Neuronal stem cell (in vitro differentiated cells): ENCODE results near the gene CPNE7.
A peak's percentile ranks its signal among the peaks of the same experiment; 100 is the strongest.

ENCODE experiments used
- DNase-seq: peaks from one replicate; pipeline ENCODE4 v3.0.0-alpha.2; 2013; ENCODE audit warnings: low spot score
- H2AFZ ChIP-seq: one replicate; pipeline ENCODE4 v1.6.1; 2013; ENCODE audit warnings: mild to moderate bottlenecking, low read length, inconsistent platforms
- H2AK5ac ChIP-seq: 2 replicates; pipeline ENCODE4 v1.6.1; 2013; ENCODE audit warnings: low read depth, mild to moderate bottlenecking, inconsistent platforms, low read length, moderate library complexity, mixed read lengths
- H2BK120ac ChIP-seq: 2 replicates; pipeline ENCODE4 v1.6.1; 2013; ENCODE audit warnings: low read depth, mild to moderate bottlenecking, inconsistent platforms, low read length, moderate library complexity, mixed read lengths
- H2BK12ac ChIP-seq: one replicate; pipeline ENCODE4 v1.6.1; 2013; ENCODE audit warnings: low read length, inconsistent platforms
- H2BK15ac ChIP-seq: 2 replicates; pipeline ENCODE4 v1.6.1; 2013; ENCODE audit warnings: mild to moderate bottlenecking, low read length, inconsistent platforms, mixed read lengths
- H2BK5ac ChIP-seq: one replicate; pipeline ENCODE4 v1.6.1; 2013; ENCODE audit warnings: inconsistent platforms, mild to moderate bottlenecking, low read length, moderate library complexity
- H3K14ac ChIP-seq: one replicate; pipeline ENCODE4 v1.6.1; 2013; ENCODE audit warnings: low read length, inconsistent platforms
- H3K18ac ChIP-seq: 2 replicates; pipeline ENCODE4 v1.6.1; 2013; ENCODE audit warnings: low read length, inconsistent platforms
- H3K23ac ChIP-seq: 2 replicates; pipeline ENCODE4 v1.6.1; 2013; ENCODE audit warnings: low read depth, mild to moderate bottlenecking, mixed read lengths, low read length, inconsistent platforms; ENCODE audit not compliant: poor library complexity
- H3K27ac ChIP-seq: replicated peaks from 3 replicates; pipeline ENCODE4 v1.5.1; 2013; ENCODE audit warnings: low read length, inconsistent platforms
- H3K27me3 ChIP-seq, 3 experiments: 2 replicates each; pipeline ENCODE4 v1.6.1; 2013; ENCODE audit warnings: low read length in 3 of 3, mild to moderate bottlenecking in 2 of 3, inconsistent platforms in 1 of 3, low read depth in 1 of 3, mixed read lengths in 1 of 3, moderate library complexity in 1 of 3; ENCODE audit not compliant: control insufficient read depth in 3 of 3, insufficient read depth in 3 of 3
- H3K36me3 ChIP-seq, 2 donors: replicated peaks in 1 of 2; 2 replicates each; pipeline ENCODE4 v1.6.1; 2013; ENCODE audit warnings: low read length in 2 of 2; ENCODE audit not compliant: control insufficient read depth in 2 of 2, insufficient read depth in 2 of 2
- H3K4ac ChIP-seq: 2 replicates; pipeline ENCODE4 v1.6.1; 2013; ENCODE audit warnings: inconsistent platforms, mild to moderate bottlenecking, low read length, moderate library complexity
- H3K4me1 ChIP-seq, 2 donors: 1 replicate in 1 of 2; 2 replicates in 1 of 2; pipeline ENCODE4 v1.6.1; 2013; ENCODE audit warnings: low read length in 2 of 2, low read depth in 1 of 2; ENCODE audit not compliant: control insufficient read depth in 2 of 2, insufficient read depth in 1 of 2
- H3K4me2 ChIP-seq: one replicate; pipeline ENCODE4 v1.6.1; 2013; ENCODE audit warnings: mild to moderate bottlenecking, low read length, inconsistent platforms; ENCODE audit not compliant: insufficient read depth, poor library complexity, severe bottlenecking
- H3K4me3 ChIP-seq, 2 donors: 2 replicates each; pipeline ENCODE4 v1.5.1; 2013; ENCODE audit warnings: low read length in 2 of 2, mild to moderate bottlenecking in 2 of 2, inconsistent platforms in 1 of 2, moderate library complexity in 1 of 2
- H3K79me1 ChIP-seq: one replicate; pipeline ENCODE4 v1.6.1; 2013; ENCODE audit warnings: low read depth, mild to moderate bottlenecking, inconsistent platforms, low read length, moderate library complexity
- H3K9ac ChIP-seq: one replicate; pipeline ENCODE4 v1.6.1; 2013; ENCODE audit warnings: mild to moderate bottlenecking, low read depth, low read length, inconsistent platforms; ENCODE audit not compliant: poor library complexity
- H3K9me3 ChIP-seq, 2 donors: replicated peaks in 1 of 2; 2 replicates each; pipeline versions ENCODE3 to v1.6.1; 2013; ENCODE audit warnings: low read length in 2 of 2, mild to moderate bottlenecking in 2 of 2, inconsistent platforms in 1 of 2, low read depth in 1 of 2, mixed read lengths in 1 of 2, moderate library complexity in 1 of 2; ENCODE audit not compliant: control insufficient read depth in 2 of 2, insufficient read depth in 1 of 2
- H4K8ac ChIP-seq: one replicate; pipeline ENCODE4 v1.6.1; 2013; ENCODE audit warnings: low read depth, mild to moderate bottlenecking, inconsistent platforms, low read length, moderate library complexity
- H4K91ac ChIP-seq: one replicate; pipeline ENCODE4 v1.6.1; 2013; ENCODE audit warnings: low read length, low read depth, mild to moderate bottlenecking, inconsistent platforms; ENCODE audit not compliant: poor library complexity
- WGBS, 2 donors: extraction: QIAGEN DNeasy Blood & Tissue Kit; methylation state at CpG; one replicate each; pipeline ENCODE4 v1.1.7; 2013; ENCODE audit warnings: missing lambda C conversion rate in 2 of 2, mixed read lengths in 1 of 2; ENCODE audit not compliant: insufficient read length in 2 of 2, insufficient replicate concordance in 1 of 2; ENCODE audit errors: extremely low coverage in 2 of 2; 5-methylcytosine and 5-hydroxymethylcytosine counted together

The CPNE7 gene

GRCh38 chr16:89581045-89581695 lies 5.6 kb downstream of the CPNE7 start:
- no peak overlapping the region for H3K18ac ChIP-seq
- no peaks in the 10 kb centered on the region for H3K79me1 ChIP-seq
- H2BK12ac ChIP-seq, result no peak overlapping the region
- H2BK15ac ChIP-seq, result no peak overlapping the region
- H3K36me3 ChIP-seq, result no peaks in the 10 kb centered on the region
- H2BK120ac ChIP-seq, result no peak overlapping the region
- no peak overlapping the region for H4K8ac ChIP-seq
- H2AK5ac ChIP-seq, result no peak overlapping the region
- H3K27me3 ChIP-seq, result peaks cover 8 to 15% (median 14%) of the 10 kb centered on the region in 3 experiments
- H3K4me3 ChIP-seq, result no peak overlapping the region
- no peak overlapping the region for H4K91ac ChIP-seq
- H3K14ac ChIP-seq, result no peak overlapping the region
- H2AFZ ChIP-seq, result no peak overlapping the region
- H3K4ac ChIP-seq, result no peak overlapping the region
- no peak overlapping the region for H3K23ac ChIP-seq
- no peak overlapping the region for H3K27ac ChIP-seq
- no peak overlapping the region for H3K4me2 ChIP-seq
- no peak for DNase-seq
- H3K9ac ChIP-seq, result no peak overlapping the region
- no peak overlapping the region for H2BK5ac ChIP-seq
- H3K4me1 ChIP-seq, result peaks cover 2 to 11% of the 10 kb centered on the region in 2 donors
- H3K9me3 ChIP-seq, result peaks cover 0 to 3% of the 10 kb centered on the region in 2 donors
- WGBS, 2 donors, result no CpG with 5 or more reads among the region's 33 CpGs

GRCh38 chr16:89581861-89582563 lies 6.5 kb downstream of the CPNE7 start:
- H3K79me1 ChIP-seq, result no peaks in the 10 kb centered on the region
- H3K9me3 ChIP-seq, result peaks cover 0 to 3% of the 10 kb centered on the region in 2 donors
- peak overlapping the region; percentile 21 for H3K9ac ChIP-seq
- H2BK15ac ChIP-seq, result no peak overlapping the region
- H2BK5ac ChIP-seq, result peak overlapping the region; percentile 22
- H3K18ac ChIP-seq, result peak overlapping the region; percentile 57
- peaks cover 2 to 11% of the 10 kb centered on the region in 2 donors for H3K4me1 ChIP-seq
- peak overlapping the region; percentile 73 for H3K23ac ChIP-seq
- no peak overlapping the region for H3K4ac ChIP-seq
- no peak overlapping the region for H2BK120ac ChIP-seq
- peaks cover under 1 to 6% (median 6%) of the 10 kb centered on the region in 3 experiments for H3K27me3 ChIP-seq
- no peak overlapping the region for H3K14ac ChIP-seq
- H2AK5ac ChIP-seq, result peak overlapping the region; percentile 84
- H2BK12ac ChIP-seq, result no peak overlapping the region
- no CpG with 5 or more reads among the region's 15 CpGs for WGBS, 2 donors
- no peak overlapping the region for H4K8ac ChIP-seq
- H3K4me2 ChIP-seq, result no peak overlapping the region
- peak overlapping the region in 1 of 2 donors; percentile 22 for H3K4me3 ChIP-seq
- DNase-seq, result no peak
- no peak overlapping the region for H4K91ac ChIP-seq
- no peak overlapping the region for H3K27ac ChIP-seq
- H3K36me3 ChIP-seq, result no peaks in the 10 kb centered on the region
- peak overlapping the region; percentile 34 for H2AFZ ChIP-seq

GRCh38 chr16:89582614-89583196 lies 7.1 kb downstream of the CPNE7 start:
- Histone ChIP-seq H2BK15ac (peak overlapping the region; percentile 49), H2BK5ac (peak overlapping the region; percentile 66), H3K36me3 (no peaks in the 10 kb centered on the region), H3K4ac (no peak overlapping the region), H3K9me3 (peaks cover 0 to 3% of the 10 kb centered on the region in 2 donors), H4K8ac (no peak overlapping the region), H2AFZ (peak overlapping the region; percentile 34), H3K14ac (peak overlapping the region; percentile 71), H4K91ac (no peak overlapping the region), H2BK12ac (no peak overlapping the region), H3K23ac (peak overlapping the region; percentile 73), H3K4me2 (no peak overlapping the region), H3K27me3 (no peaks in the 10 kb centered on the region), H2AK5ac (peak overlapping the region; percentile 63), H3K4me1 (peaks cover 2 to 11% of the 10 kb centered on the region in 2 donors), H3K4me3 (no peak overlapping the region), H3K27ac (no peak overlapping the region), H3K9ac (peak overlapping the region; percentile 60), H3K18ac (peak overlapping the region; percentile 71), H2BK120ac (no peak overlapping the region), H3K79me1 (no peaks in the 10 kb centered on the region)
- WGBS, 2 donors, result no CpG with 5 or more reads among the region's 19 CpGs
- DNase-seq, result no peak
